CMK (cell line): Measurements from ENCODE around the gene LILRB3.
A peak's percentile ranks its signal among the peaks of the same experiment; 100 is the strongest.
"Not testable (repeated sequence)": the region's sequence is repeated elsewhere in the genome, so short reads cannot be mapped to it uniquely, and the experiment has no call there.

Experiments used
- DNase-seq: peaks from one replicate; pipeline ENCODE4 v3.0.0-alpha.2; 2010; ENCODE audit warnings: low read depth

The LILRB3 gene

GRCh38 chr19:54209811-54210494 is 12.9 kb downstream of the LILRB3 start:
- peak; percentile 70 for DNase-seq

- DNase-seq: no peak
Observed at GRCh38 chr19:54209058-54209810, 13.6 kb downstream of the LILRB3 start.

- DNase-seq: no peak
Observed at GRCh38 chr19:54208784-54209057, 14.1 kb downstream of the LILRB3 start.

- peak; percentile 99 for DNase-seq
Observed at GRCh38 chr19:54207983-54208783, 14.6 kb downstream of the LILRB3 start.

GRCh38 chr19:54207676-54207982 is 15.2 kb downstream of the LILRB3 start:
- DNase-seq: no peak

- not testable (repeated sequence) for DNase-seq
Observed at GRCh38 chr19:54207193-54207592, 15.6 kb downstream of the LILRB3 start.

GRCh38 chr19:54206831-54207177 is 16.0 kb downstream of the LILRB3 start:
- no peak for DNase-seq

- DNase-seq: no peak
Observed at GRCh38 chr19:54206030-54206830, 16.6 kb downstream of the LILRB3 start.

GRCh38 chr19:54204767-54205468 is 17.9 kb downstream of the LILRB3 start:
- no peak for DNase-seq

- DNase-seq: no peak
Observed at GRCh38 chr19:54203151-54203611, 19.6 kb downstream of the LILRB3 start.

- no peak for DNase-seq
Observed at GRCh38 chr19:54201980-54202379, 20.8 kb downstream of the LILRB3 start.

GRCh38 chr19:54201172-54201701 is 21.6 kb downstream of the LILRB3 start:
- no peak for DNase-seq

- no peak for DNase-seq
Observed at GRCh38 chr19:54199401-54199800, 23.4 kb downstream of the LILRB3 start.

GRCh38 chr19:54197121-54197520 is 25.7 kb downstream of the LILRB3 start:
- DNase-seq: no peak

GRCh38 chr19:54196536-54196935 is 26.3 kb downstream of the LILRB3 start:
- no peak for DNase-seq

GRCh38 chr19:54194463-54194862 is 28.3 kb downstream of the LILRB3 start:
- not testable (repeated sequence) for DNase-seq

- no peak for DNase-seq
Observed at GRCh38 chr19:54193011-54193410, 29.8 kb downstream of the LILRB3 start.

- no peak for DNase-seq
Observed at GRCh38 chr19:54191811-54192453, 30.9 kb downstream of the LILRB3 start.

- DNase-seq: peak; percentile 74
Observed at GRCh38 chr19:54191011-54191810, 31.6 kb downstream of the LILRB3 start, which contains the start of gene TSEN34. TSS of gene TSEN34 (plus strand) at chr19:54191308. CDS start at chr19:54191365, 57 bp downstream.

GRCh38 chr19:54190503-54191010 is 32.2 kb downstream of the LILRB3 start:
- DNase-seq: peak; percentile 99
